GM21825 (cell line): ENCODE results near the gene CTBS.

ENCODE experiments used
- ATAC-seq: cut with Tn5 transposase; IDR thresholded peaks from one replicate; pipeline ENCODE4 v1.9.1; 2021; ENCODE audit warnings: mild to moderate bottlenecking, moderate library complexity; ENCODE audit not compliant: unreplicated experiment

Gene CTBS

DNA sequence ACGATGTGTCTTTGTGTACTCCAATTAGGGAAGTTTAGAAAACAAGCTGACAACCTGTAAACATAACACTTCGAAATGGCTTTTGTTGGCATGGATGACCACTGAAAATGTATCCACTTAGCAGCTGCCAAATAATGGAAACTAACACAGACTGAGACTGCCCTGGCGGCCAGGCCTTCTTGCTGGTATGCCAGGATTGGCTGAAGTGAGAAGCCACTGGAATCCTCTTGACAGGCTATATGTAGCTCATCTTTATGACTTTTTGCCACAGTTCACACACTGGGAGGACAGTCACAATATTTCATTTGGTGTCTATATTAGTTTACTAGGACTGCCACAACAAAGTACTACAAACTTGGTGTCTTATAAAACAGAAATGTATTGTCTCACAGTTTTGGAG is 12.9 kb upstream of the CTBS start:
- ATAC-seq = no peak

DNA sequence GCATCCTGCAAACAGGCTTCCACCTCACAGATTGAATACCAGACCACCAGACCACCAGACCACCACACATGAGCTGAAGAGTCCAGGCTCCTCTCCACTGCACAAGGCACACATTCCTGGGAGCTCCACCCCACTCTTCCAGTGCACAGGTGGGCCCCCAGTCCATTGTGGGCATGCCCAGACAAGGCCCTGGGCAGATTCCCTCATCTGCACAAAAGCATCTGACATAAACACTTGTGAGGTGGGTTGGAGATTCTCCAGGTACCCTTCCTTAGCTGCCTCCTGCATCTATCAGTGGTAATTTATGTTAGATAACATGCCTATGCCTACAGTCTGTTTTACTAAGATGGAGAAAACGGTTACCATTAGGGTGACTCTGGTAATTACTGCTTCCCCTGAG is 11.6 kb upstream of the CTBS start:
- no peak for ATAC-seq

DNA sequence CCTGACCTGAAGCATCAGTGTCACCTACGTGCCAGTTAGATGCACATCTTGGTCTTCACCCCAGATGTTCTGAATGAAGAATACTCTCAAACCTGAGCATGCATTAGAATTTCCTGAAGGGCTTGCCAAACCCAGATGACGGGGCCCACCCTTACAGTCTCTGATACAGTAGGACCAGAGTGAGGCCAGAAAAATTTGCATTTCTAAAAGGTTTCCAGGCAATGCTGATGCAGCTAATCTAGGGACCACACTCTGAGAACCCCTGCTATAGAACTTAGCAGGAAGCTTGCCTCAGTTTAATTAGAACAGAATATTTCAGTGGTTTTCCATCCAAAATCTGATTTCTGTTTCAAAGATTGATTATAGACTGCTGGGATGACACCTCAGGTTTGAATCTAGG is 9.9 kb upstream of the CTBS start:
- ATAC-seq = no peak

- ATAC-seq = peak; percentile 22
These were observed 9.4 kb upstream of the CTBS start for GRCh38 chr1:84583648-84584047.

- peak; percentile 52 for ATAC-seq
These were observed 8.8 kb upstream of the CTBS start for GRCh38 chr1:84582802-84583587.

GRCh38 chr1:84581648-84582047 is 7.4 kb upstream of the CTBS start:
- no peak for ATAC-seq

DNA sequence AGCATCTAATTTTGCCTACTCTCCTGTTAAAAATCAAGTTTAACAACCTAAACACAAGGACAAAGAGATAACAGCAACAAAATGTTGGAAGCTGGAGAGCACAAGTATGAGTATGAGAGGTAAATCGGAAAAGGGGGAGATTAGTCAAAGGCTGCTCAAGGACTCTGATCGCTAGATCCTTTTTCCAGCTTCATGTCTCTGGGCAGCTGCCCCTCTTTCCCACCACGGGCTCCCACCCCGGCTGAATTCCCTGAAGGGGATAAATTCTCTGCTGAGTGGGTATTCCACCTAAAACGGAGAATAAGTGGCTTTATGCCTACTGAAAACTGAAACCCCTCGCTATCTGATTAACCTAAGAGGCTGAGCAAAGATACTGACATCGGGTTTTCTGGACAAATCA is 696 bp upstream of the CTBS start:
- no peak for ATAC-seq

- ATAC-seq = no peak
These were observed 716 bp downstream of the CTBS start for GRCh38 chr1:84573481-84573966.

DNA sequence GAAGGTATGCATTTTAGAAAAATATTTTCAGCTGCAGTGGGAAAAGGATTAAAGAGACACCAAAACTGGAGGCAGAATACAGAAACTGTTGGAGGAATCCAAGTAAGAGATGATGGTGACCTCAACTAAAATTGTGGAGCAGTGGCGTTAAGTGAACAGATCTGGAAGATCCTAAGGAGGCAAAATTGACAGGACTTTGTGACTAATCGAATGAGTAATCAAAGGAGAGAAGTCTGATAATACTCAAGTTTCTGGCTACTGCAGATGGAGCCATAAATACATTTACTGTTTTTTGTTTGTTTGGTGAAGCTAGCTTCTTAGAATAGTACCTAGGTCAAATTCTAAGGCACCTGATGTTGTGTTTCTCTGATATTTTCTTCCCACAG is 3.1 kb downstream of the CTBS start:
- no peak for ATAC-seq

DNA sequence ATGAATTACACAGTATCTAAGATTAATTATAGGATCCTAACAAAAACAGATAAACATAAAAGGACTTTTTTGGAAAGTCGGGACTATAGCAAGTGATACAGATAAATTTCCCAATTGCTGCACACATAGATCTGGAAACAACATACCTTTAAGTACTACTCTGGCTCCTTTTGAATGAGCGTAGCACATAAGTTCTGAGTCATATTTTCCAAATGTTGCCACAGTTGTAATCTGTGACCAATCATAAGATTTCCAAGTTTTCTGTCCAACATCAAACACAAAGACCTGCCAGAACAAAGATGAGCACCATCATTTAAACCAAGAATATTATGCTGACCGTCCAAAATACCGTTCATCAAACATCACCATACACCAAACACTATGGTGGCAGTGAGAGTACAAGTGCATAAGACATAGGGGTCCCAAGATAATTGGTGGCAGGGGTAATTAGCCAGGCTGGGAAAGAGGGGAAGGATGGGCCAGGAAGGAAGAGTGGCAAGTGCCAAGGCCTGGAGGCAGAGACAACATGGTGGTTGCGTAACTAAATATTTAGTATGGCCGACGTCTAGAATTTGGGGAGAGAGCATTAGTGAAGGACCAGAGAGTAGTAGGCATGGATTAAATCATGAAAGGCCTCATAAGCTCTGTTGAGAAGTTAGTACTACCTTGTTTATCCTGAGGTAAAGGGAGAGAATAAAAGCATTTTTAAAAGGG is 3.6 kb downstream of the CTBS start:
- no peak for ATAC-seq

- no peak for ATAC-seq
These were observed 5.0 kb downstream of the CTBS start for GRCh38 chr1:84569216-84569615.

DNA sequence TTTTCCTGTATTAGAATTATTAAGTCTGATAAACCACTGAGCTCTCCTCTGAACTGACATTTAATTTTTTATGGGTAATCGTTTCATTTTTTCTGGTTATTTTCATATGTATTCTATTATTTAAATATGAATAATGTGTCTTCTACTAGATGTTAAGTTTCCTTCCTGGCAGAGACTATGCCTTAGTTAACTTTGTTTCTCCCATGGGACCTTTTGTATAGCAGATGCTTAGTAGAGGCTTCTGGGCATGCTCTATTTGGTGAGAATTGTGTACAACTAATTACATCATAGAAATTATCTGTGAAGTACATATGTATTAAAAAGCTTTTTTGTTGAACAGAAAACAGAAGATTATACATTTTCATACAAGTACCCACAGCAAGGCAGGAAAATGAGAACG is 23.4 kb downstream of the CTBS start:
- ATAC-seq = no peak

GRCh38 chr1:84541679-84542078 is 32.6 kb downstream of the CTBS start:
- ATAC-seq = no peak

GRCh38 chr1:84540759-84541158 is 33.5 kb downstream of the CTBS start:
- ATAC-seq = no peak

DNA sequence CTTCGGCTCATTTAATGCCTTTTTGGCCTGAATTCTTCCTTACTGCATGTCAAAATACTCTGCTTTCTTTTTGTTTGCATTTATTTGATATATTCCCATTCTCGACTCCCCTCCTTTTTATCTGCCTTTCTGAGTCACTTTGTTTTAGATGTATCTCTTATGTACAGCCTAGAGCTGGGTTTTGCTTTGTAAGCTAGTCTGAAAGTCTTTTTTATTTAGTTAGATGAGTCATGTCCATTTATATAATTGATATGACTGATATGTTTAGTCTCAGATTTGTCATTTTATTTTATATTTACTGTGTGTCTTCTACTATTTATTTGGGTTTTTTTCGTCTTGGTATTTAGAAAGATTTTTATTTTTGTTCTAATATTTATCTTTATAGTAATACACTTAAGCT is 34.3 kb downstream of the CTBS start:
- no peak for ATAC-seq

DNA sequence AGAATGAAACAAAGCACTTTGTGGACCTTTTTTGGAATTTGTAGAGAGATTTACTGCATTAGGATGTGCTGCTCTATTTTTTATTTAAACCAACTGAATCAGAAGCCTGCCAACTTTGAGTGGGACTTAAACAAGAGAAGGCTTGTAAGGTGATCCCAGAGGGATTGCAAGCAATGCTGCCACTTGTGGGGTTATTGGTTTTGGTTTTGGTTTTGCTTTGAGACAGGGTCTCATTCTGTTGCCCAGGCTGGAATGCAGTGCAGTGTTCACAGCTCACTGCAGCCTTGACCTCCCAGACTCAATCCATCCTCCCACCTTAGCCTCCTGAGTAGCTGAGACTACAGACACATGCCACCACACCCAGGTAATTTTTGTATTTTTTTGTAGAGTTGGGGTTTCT is 35.6 kb downstream of the CTBS start:
- ATAC-seq = peak; percentile 67

DNA sequence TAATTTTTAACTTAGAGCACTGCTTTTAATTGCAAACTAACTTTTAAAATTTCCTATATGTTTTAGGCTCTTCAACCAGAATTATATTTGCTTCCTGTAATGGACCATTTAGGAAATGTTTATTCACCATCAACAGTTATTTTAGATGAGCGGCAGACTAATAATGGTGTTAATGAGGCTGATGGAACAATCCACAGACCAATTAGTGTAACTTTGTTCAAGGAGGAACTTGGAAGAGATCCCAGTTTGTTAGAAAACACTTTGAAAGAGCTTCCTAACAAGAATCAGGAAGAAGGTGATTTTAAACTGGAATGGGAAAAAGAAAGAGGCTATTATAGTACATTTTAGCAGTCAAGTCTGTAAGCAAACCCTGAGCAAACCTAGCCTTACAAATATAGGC is 48.5 kb downstream of the CTBS start:
- no peak for ATAC-seq

DNA sequence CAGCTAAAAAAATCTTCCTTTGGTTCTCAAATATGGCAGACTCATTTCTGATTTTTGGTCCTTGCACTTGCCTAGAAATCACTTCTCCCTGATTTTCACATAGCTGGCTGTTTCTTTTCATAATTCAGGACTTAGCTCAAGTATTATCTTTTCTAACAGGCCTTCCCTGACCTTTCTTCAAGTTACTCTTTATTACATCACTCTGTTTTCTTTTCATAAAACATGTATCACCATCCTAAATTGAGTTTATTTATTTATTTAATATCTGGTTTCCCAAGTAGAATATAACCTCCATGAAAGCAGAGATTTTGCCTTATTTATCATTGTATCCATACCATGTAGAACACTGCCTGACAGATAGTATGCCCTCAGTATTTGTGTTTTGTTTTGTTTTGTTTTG is 49.6 kb downstream of the CTBS start:
- no peak for ATAC-seq

DNA sequence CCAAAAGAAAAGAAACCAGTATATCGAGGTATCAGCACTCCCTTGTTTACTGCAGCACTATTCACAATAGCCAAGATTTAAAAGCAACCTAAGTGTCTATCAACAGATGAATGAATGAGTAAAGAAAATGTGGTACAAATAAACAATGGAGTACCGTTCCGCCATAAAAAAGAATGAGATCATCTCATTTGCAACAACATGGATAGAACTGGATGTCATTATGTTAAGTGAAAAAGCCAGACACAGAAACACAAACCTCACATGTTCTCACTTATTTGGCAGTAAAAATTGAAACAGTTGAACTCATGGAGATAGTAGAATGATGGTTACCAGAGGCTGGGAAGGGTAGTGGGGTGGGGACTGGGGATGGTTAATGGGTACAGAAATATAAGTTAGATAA is 63.6 kb downstream of the CTBS start:
- ATAC-seq = no peak

DNA sequence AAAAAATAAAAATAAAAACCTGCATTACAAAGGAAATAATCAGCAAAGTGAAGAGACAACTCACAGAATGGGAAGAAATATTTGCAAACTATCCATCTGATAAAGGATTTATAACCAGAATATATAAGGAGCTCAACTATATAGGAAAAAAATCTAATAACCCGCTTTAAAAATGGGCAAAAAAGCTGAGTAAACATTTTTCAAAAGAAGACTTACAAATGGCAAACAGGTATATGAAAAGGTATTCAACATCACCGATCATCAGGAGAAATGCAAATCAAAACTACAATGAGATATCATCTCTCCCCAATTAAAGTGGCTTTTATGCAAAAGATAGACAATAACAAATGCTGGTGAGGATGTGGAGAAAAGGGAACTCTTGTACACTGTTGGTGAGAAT is 64.1 kb downstream of the CTBS start:
- ATAC-seq = no peak

DNA sequence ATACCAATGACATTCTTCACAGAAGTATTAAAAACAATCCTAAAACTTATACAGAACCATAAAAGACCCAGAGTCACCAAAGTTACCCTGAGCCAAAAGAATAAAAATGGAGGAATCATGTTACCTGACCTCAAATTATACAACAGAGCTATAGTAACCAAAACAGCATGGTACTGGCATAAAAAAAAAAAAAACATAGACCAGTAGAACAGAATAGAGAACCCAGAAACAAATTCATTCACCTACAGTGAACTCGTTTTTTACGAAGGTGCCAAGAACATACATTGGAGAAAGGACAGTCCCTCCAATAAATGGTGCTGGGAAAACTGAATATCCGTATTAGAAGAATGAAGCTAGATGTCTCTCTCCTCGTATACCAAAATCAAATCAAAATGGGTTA is 65.2 kb downstream of the CTBS start:
- ATAC-seq = no peak

- ATAC-seq = no peak
These were observed 65.7 kb downstream of the CTBS start for GRCh38 chr1:84508510-84508909.
